DND-41 (cell line): ENCODE measurements around the gene HRH1.

ENCODE experiments used
- EZH2 ChIP-seq: IDR thresholded peaks from 3 replicates; pipeline ENCODE4 v1.6.1; 2012; ENCODE audit warnings: borderline replicate concordance, low read depth, mild to moderate bottlenecking, moderate library complexity, low read length, inconsistent platforms; ENCODE audit not compliant: severe bottlenecking
- TF ChIP-seq, protein P1 (sequence below): IDR thresholded peaks from 2 replicates; pipeline ENCODE4 v1.5.1; 2012; ENCODE audit warnings: borderline replicate concordance, low read length, moderate library complexity, mild to moderate bottlenecking; ENCODE audit not compliant: poor library complexity, severe bottlenecking; ENCODE audit errors: extremely low read depth

DNA sequence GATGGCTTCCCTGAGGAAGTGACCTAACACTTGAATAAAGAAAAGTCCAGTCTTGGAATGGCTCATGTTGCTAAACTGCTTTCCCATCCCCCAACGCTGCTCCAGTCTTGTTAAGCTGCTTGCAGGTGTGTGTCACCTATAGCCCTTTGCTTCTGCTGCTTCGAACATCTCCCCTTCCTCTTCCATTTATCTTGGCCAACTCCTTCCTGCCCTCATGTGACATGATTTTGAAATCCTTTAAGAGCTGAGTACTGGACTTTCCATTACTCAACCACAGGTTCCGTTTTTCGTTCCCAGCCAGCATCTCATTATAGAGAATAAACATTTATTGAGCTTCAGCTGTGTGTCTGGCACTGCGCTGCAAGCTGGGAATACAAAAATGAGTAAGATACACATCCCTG lies 119.6 kb downstream of the HRH1 start:
- TF ChIP-seq, protein P1, sequence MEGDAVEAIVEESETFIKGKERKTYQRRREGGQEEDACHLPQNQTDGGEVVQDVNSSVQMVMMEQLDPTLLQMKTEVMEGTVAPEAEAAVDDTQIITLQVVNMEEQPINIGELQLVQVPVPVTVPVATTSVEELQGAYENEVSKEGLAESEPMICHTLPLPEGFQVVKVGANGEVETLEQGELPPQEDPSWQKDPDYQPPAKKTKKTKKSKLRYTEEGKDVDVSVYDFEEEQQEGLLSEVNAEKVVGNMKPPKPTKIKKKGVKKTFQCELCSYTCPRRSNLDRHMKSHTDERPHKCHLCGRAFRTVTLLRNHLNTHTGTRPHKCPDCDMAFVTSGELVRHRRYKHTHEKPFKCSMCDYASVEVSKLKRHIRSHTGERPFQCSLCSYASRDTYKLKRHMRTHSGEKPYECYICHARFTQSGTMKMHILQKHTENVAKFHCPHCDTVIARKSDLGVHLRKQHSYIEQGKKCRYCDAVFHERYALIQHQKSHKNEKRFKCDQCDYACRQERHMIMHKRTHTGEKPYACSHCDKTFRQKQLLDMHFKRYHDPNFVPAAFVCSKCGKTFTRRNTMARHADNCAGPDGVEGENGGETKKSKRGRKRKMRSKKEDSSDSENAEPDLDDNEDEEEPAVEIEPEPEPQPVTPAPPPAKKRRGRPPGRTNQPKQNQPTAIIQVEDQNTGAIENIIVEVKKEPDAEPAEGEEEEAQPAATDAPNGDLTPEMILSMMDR: no peak
- TF ChIP-seq EZH2: no peak
